Right ventricle myocardium superior (tissue), 1 donor: ENCODE data around the gene OSBPL2. TPM values are rescaled to one million over a fixed set of nuclear protein-coding genes. Genes with fewer than 3 reads are reported as not detected.

Source experiments
- ATAC-seq: fragments of 200-7000 bp; cut with Tn5 transposase; one replicate; pipeline ENCODE4 v1.9.1; 2020; ENCODE audit warnings: mild to moderate bottlenecking; ENCODE audit not compliant: poor library complexity
- DNase-seq: peaks from one replicate; pipeline ENCODE4 v3.0.0-alpha.2; 2020
- intact Hi-C: fragments of 100-400 bp; cut with DNase I; formaldehyde crosslinking; loops from one replicate; pipeline ENCODE4 v1.11.2; 2022
- microRNA-seq: library from miRNA; unstranded; fragments of <30 nt; microRNA quantifications from one replicate; pipeline ENCODE4 v1.2.0, GENCODE V29; 2020
- total RNA-seq: library from RNA; stranded (reverse); fragmentation: NEBNext Ultra II Directional; extraction: Animal tissue kit (Norgen Biotek cat#: 25700); gene quantifications from one replicate; pipeline ENCODE4 v1.2.1, GENCODE V29; 2021
- donor health status: DM: no; HTN: yes; CAD: no; lungs with severe emphysema.

OSBPL2 gene
- total RNA-seq, 1 donor from 2014 or later: 52.3 TPM

GRCh38 chr20:62337558-62338293 is 99.4 kb downstream of the OSBPL2 start:
- ATAC-seq (no peak), DNase-seq (no peak)
- intact Hi-C loops: no loop called here

- no peak for ATAC-seq
- no peak for DNase-seq
- intact Hi-C loops: no loop called here
Observed at GRCh38 chr20:62338294-62338620, 99.9 kb downstream of the OSBPL2 start.

GRCh38 chr20:62339647-62340062 is 101.3 kb downstream of the OSBPL2 start:
- ATAC-seq (no peak), DNase-seq (no peak)
- intact Hi-C loops: no loop called here

GRCh38 chr20:62342910-62343309 is 104.6 kb downstream of the OSBPL2 start:
- ATAC-seq: no peak
- intact Hi-C loops: no loop called here
- DNase-seq: no peak

- intact Hi-C loops: no loop called here
- no peak for ATAC-seq
Observed at GRCh38 chr20:62344092-62344491, 105.8 kb downstream of the OSBPL2 start.

GRCh38 chr20:62344782-62345181 is 106.5 kb downstream of the OSBPL2 start:
- ATAC-seq (no peak), DNase-seq (peak; percentile 31)
- intact Hi-C loops: no loop called here

More at GRCh38 chr20:62344092-62344491, 105.8 kb downstream of the OSBPL2 start:
- DNase-seq: no peak

Small RNA genes lying within 50 kb of the gene (microRNA-seq; reads per million reads assigned to microRNA genes)
- gene MIR4758: not detected

Other genes starting within 250 kb of the OSBPL2 start
- gene TAF4, start 172.6 kb upstream of the OSBPL2 start, total RNA-seq: 11.6 TPM
- 51.7 TPM for gene LSM14B, start 116.0 kb upstream of the OSBPL2 start, total RNA-seq
- gene PSMA7, start 95.1 kb upstream of the OSBPL2 start, total RNA-seq: 239 TPM
- gene SS18L1, start 94.8 kb upstream of the OSBPL2 start, total RNA-seq: 8.9 TPM
- gene MTG2, start 55.5 kb upstream of the OSBPL2 start, total RNA-seq: 20.8 TPM
- not detected for gene HRH3, start 18.2 kb upstream of the OSBPL2 start, total RNA-seq
- 68.5 TPM for gene ADRM1, start 64.5 kb downstream of the OSBPL2 start, total RNA-seq
- 79.6 TPM for gene LAMA5, start 128.8 kb downstream of the OSBPL2 start, total RNA-seq
- gene RPS21, start 148.6 kb downstream of the OSBPL2 start, total RNA-seq: 732 TPM
- 15.0 TPM for gene CABLES2, start 168.8 kb downstream of the OSBPL2 start, total RNA-seq
- gene RBBP8NL, start 189.0 kb downstream of the OSBPL2 start, total RNA-seq: not detected
- gene GATA5, start 237.5 kb downstream of the OSBPL2 start, total RNA-seq: 1.7 TPM